Neural cell (in vitro differentiated cells): ENCODE data around the gene MAP3K7CL. TPM values are rescaled to one million over a fixed set of nuclear protein-coding genes. Genes with fewer than 3 reads are reported as not detected.

Experiments used
- H2AFZ ChIP-seq: fragments of 200-600, 300-800 bp; sonication (generic), shearing (Covaris generic); 2 replicates; pipeline ENCODE4 v1.6.0; 2014; ENCODE audit warnings: low read depth, mild to moderate bottlenecking, antibody characterized with exemption, low read length, moderate library complexity
- H3F3A ChIP-seq: fragments of 200-600 bp; shearing (Covaris generic); 2 replicates; pipeline ENCODE4 v1.6.1; 2016; ENCODE audit warnings: mild to moderate bottlenecking, moderate library complexity, mixed read lengths, antibody characterized with exemption, low read length; ENCODE audit not compliant: insufficient read depth, poor library complexity, severe bottlenecking
- H3K27ac ChIP-seq: fragments of 200-600, 300-800 bp; sonication (generic), shearing (Covaris generic); 2 replicates; pipeline ENCODE4 v1.5.1; 2014; ENCODE audit warnings: mild to moderate bottlenecking, low read length, moderate library complexity
- H3K27me3 ChIP-seq: fragments of 300-800, 200-600 bp; sonication (generic), shearing (Covaris generic); 2 replicates; pipeline ENCODE4 v1.6.0; 2014; ENCODE audit warnings: mild to moderate bottlenecking, low read depth, low read length, moderate library complexity; ENCODE audit not compliant: insufficient read depth
- H3K36me3 ChIP-seq: fragments of 300-800, 200-600 bp; sonication (generic), shearing (Covaris generic); 2 replicates; pipeline ENCODE4 v1.5.1; 2014; ENCODE audit warnings: mild to moderate bottlenecking, antibody characterized with exemption, low read length, moderate library complexity; ENCODE audit not compliant: insufficient read depth
- H3K4me2 ChIP-seq: fragments of 300-800, 200-600 bp; sonication (generic), shearing (Covaris generic); 2 replicates; pipeline ENCODE4 v1.6.0; 2014; ENCODE audit warnings: mild to moderate bottlenecking, low read length
- H3K4me3 ChIP-seq: fragments of 300-800, 200-600 bp; sonication (generic), shearing (Covaris generic); 2 replicates; pipeline ENCODE4 v1.5.1; 2014; ENCODE audit warnings: mild to moderate bottlenecking, low read length, moderate library complexity
- H3K79me2 ChIP-seq: fragments of 200-600 bp; shearing (Covaris generic); replicated peaks from 2 replicates; pipeline ENCODE4 v1.6.0; 2014; ENCODE audit warnings: mild to moderate bottlenecking, low read length, moderate library complexity; ENCODE audit not compliant: insufficient read depth
- H3K9ac ChIP-seq: fragments of 300-800, 200-600 bp; sonication (generic), shearing (Covaris generic); 2 replicates; pipeline ENCODE4 v1.6.1; 2016; ENCODE audit warnings: mild to moderate bottlenecking, low read length, mixed read lengths
- H3K9me2 ChIP-seq: fragments of 200-600 bp; shearing (Covaris generic); 2 replicates; pipeline ENCODE4 v1.6.1; 2016; ENCODE audit warnings: mild to moderate bottlenecking, low read length, mixed read lengths; ENCODE audit not compliant: insufficient read depth
- H3K9me3 ChIP-seq: fragments of 200-600, 300-800 bp; sonication (generic), shearing (Covaris generic); 2 replicates; pipeline ENCODE4 v1.6.1; 2016; ENCODE audit warnings: mild to moderate bottlenecking, mixed run types, low read length, moderate library complexity, mixed read lengths
- H4K20me1 ChIP-seq: fragments of 200-600 bp; shearing (Covaris generic); 2 replicates; pipeline ENCODE4 v1.6.1; 2016; ENCODE audit warnings: mild to moderate bottlenecking, mixed run types; ENCODE audit not compliant: insufficient read depth
- EP300 ChIP-seq: fragments of 450-650 bp; conservative IDR thresholded peaks from 2 replicates; pipeline ENCODE4 v1.6.1; 2014; ENCODE audit warnings: antibody characterized with exemption, mild to moderate bottlenecking, moderate library complexity; ENCODE audit not compliant: poor library complexity, severe bottlenecking
- EZH2 ChIP-seq: fragments of 200-600, 300-800 bp; shearing (Covaris generic), sonication (generic); IDR thresholded peaks from 2 replicates; pipeline ENCODE4 v1.6.1; 2014; ENCODE audit warnings: antibody characterized with exemption, low read length, borderline replicate concordance, mild to moderate bottlenecking; ENCODE audit not compliant: insufficient read depth, poor library complexity, severe bottlenecking
- MXI1 ChIP-seq: fragments of 450-650 bp; conservative IDR thresholded peaks from 2 replicates; pipeline ENCODE4 v1.6.1; 2014; ENCODE audit warnings: antibody characterized with exemption, mild to moderate bottlenecking; ENCODE audit not compliant: poor library complexity, severe bottlenecking
- POLR2AphosphoS5 ChIP-seq: IDR thresholded peaks from 2 replicates; pipeline ENCODE4 v1.6.1; 2012
- RAD21 ChIP-seq: fragments of 450-650 bp; conservative IDR thresholded peaks from 2 replicates; pipeline ENCODE4 v1.6.1; 2014; ENCODE audit warnings: antibody characterized with exemption, mild to moderate bottlenecking, moderate library complexity
- SMC3 ChIP-seq: fragments of 450-650 bp; conservative IDR thresholded peaks from 2 replicates; pipeline ENCODE4 v1.6.1; 2014; ENCODE audit warnings: antibody characterized with exemption, mild to moderate bottlenecking, moderate library complexity; ENCODE audit not compliant: poor library complexity
- TAF1 ChIP-seq: IDR thresholded peaks from 2 replicates; pipeline ENCODE4 v1.6.1; 2012; ENCODE audit warnings: low read depth
- polyA plus RNA-seq: library from polyadenylated mRNA; depleted of rRNA; stranded (reverse); fragments of >200 nt; gene quantifications from 2 replicates; pipeline ENCODE4 v1.2.3, GENCODE V29; 2014
- TF ChIP-seq, protein P1 (sequence below): fragments of 450-650 bp; IDR thresholded peaks from 2 replicates; pipeline ENCODE4 v1.5.1; 2014; ENCODE audit warnings: antibody characterized with exemption, mild to moderate bottlenecking, moderate library complexity; ENCODE audit not compliant: poor library complexity, severe bottlenecking
- TF ChIP-seq, protein P2 (sequence below): IDR thresholded peaks from 2 replicates; pipeline ENCODE4 v1.6.1; 2012; ENCODE audit warnings: borderline replicate concordance

Gene MAP3K7CL
- polyA plus RNA-seq, 1 donor from 2014 or later: not detected

DNA sequence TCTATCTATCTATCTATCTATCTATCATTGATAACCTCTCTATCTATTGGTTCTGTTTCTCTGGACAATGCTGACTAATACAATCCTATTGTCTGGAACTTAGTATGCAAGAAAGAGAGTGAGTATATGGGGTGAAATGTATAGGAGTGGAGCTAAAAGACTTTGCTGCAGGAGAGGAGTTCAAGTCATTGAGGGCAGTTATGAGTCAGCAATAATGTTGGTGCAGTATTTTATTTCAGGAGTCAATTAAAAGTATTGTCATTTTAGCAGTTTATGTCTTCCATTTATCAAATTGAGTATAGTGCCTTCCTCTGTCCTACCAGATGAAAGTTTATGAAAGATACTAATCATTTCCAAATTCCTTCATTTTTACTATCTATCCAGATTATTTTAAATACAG, 55.8 kb downstream of the MAP3K7CL start:
- H3K9me2 ChIP-seq: no peaks in the 10 kb centered on the region
- TF ChIP-seq, protein P1, sequence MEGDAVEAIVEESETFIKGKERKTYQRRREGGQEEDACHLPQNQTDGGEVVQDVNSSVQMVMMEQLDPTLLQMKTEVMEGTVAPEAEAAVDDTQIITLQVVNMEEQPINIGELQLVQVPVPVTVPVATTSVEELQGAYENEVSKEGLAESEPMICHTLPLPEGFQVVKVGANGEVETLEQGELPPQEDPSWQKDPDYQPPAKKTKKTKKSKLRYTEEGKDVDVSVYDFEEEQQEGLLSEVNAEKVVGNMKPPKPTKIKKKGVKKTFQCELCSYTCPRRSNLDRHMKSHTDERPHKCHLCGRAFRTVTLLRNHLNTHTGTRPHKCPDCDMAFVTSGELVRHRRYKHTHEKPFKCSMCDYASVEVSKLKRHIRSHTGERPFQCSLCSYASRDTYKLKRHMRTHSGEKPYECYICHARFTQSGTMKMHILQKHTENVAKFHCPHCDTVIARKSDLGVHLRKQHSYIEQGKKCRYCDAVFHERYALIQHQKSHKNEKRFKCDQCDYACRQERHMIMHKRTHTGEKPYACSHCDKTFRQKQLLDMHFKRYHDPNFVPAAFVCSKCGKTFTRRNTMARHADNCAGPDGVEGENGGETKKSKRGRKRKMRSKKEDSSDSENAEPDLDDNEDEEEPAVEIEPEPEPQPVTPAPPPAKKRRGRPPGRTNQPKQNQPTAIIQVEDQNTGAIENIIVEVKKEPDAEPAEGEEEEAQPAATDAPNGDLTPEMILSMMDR: no peak
- TF ChIP-seq MXI1: no peak
- TF ChIP-seq POLR2AphosphoS5: no peak
- TF ChIP-seq SMC3: no peak
- TF ChIP-seq, protein P2, sequence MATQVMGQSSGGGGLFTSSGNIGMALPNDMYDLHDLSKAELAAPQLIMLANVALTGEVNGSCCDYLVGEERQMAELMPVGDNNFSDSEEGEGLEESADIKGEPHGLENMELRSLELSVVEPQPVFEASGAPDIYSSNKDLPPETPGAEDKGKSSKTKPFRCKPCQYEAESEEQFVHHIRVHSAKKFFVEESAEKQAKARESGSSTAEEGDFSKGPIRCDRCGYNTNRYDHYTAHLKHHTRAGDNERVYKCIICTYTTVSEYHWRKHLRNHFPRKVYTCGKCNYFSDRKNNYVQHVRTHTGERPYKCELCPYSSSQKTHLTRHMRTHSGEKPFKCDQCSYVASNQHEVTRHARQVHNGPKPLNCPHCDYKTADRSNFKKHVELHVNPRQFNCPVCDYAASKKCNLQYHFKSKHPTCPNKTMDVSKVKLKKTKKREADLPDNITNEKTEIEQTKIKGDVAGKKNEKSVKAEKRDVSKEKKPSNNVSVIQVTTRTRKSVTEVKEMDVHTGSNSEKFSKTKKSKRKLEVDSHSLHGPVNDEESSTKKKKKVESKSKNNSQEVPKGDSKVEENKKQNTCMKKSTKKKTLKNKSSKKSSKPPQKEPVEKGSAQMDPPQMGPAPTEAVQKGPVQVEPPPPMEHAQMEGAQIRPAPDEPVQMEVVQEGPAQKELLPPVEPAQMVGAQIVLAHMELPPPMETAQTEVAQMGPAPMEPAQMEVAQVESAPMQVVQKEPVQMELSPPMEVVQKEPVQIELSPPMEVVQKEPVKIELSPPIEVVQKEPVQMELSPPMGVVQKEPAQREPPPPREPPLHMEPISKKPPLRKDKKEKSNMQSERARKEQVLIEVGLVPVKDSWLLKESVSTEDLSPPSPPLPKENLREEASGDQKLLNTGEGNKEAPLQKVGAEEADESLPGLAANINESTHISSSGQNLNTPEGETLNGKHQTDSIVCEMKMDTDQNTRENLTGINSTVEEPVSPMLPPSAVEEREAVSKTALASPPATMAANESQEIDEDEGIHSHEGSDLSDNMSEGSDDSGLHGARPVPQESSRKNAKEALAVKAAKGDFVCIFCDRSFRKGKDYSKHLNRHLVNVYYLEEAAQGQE: no peak
- no peak overlapping the region for H3K4me2 ChIP-seq
- no peak overlapping the region for H2AFZ ChIP-seq
- no peaks in the 10 kb centered on the region for H3K27me3 ChIP-seq
- no peak overlapping the region for H3K9ac ChIP-seq
- no peak overlapping the region for H3K4me3 ChIP-seq
- H3K9me3 ChIP-seq: no peaks in the 10 kb centered on the region
- H3F3A ChIP-seq: no peaks in the 10 kb centered on the region
- H3K79me2 ChIP-seq: no peaks in the 10 kb centered on the region
- H3K36me3 ChIP-seq: no peaks in the 10 kb centered on the region
- H4K20me1 ChIP-seq: no peaks in the 10 kb centered on the region
- H3K27ac ChIP-seq: no peak overlapping the region

GRCh38 chr21:29187944-29188343, 57.5 kb downstream of the MAP3K7CL start:
- H3F3A ChIP-seq: no peaks in the 10 kb centered on the region
- no peaks in the 10 kb centered on the region for H4K20me1 ChIP-seq
- no peak overlapping the region for H2AFZ ChIP-seq
- H3K4me3 ChIP-seq: no peak overlapping the region
- H3K79me2 ChIP-seq: no peaks in the 10 kb centered on the region
- no peaks in the 10 kb centered on the region for H3K27me3 ChIP-seq
- H3K27ac ChIP-seq: no peak overlapping the region
- H3K9me3 ChIP-seq: no peaks in the 10 kb centered on the region
- H3K4me2 ChIP-seq: no peak overlapping the region
- H3K36me3 ChIP-seq: no peaks in the 10 kb centered on the region
- no peak overlapping the region for H3K9ac ChIP-seq
- TF ChIP-seq TAF1 (no peak), SMC3 (no peak), EZH2 (no peak), RAD21 (no peak), POLR2AphosphoS5 (no peak), MXI1 (no peak), EP300 (no peak)
- TF ChIP-seq, protein P2: no peak
- TF ChIP-seq, protein P1: no peak
- H3K9me2 ChIP-seq: no peaks in the 10 kb centered on the region
